ENCODE measurements around the gene CST3. TPM values are rescaled to one million over a fixed set of nuclear protein-coding genes. Genes with fewer than 3 reads are reported as not detected.
A peak's percentile ranks its signal among the peaks of the same experiment; 100 is the strongest.
"Not testable (repeated sequence)": the region's sequence is repeated elsewhere in the genome, so short reads cannot be mapped to it uniquely, and the experiment has no call there.

CST3 gene
- total RNA-seq, result 100 to 1,000 TPM; 763 to 916 (median 852) TPM
- long read RNA-seq, donor 1, transcript CST3-201 (3 exons, 873 nt), result major isoform, 726 of 739 reads
- long read RNA-seq, donor 1, partial matches to known transcripts, result 5 of 739 reads
- long read RNA-seq, donor 1, other reads (novel, unspliced or antisense), result 8 of 739 reads
- long read RNA-seq, donor 2, transcript CST3-201 (3 exons, 873 nt), result major isoform, 673 of 685 reads
- long read RNA-seq, donor 2, partial matches to known transcripts, result 6 of 685 reads
- long read RNA-seq, donor 2, other reads (novel, unspliced or antisense), result 4 of 685 reads

GRCh38 chr20:23637282-23638221 is at the start of gene CST3:
Gene CST3 (minus strand): TSS chr20:23637955. CDS start chr20:23637862, 93 bp downstream.
- ATAC-seq (peak; percentile 91), DNase-seq (peak; percentile 93)
- Histone ChIP-seq H3K9me3 (no peaks in the 10 kb centered on the region), H3K36me3 (ENCODE audit: low read depth) (no peaks in the 10 kb centered on the region), H3K4me3 (peak within 1 kb of the TSS; percentile 83), H3K4me1 (ENCODE audit: low read depth) (peaks cover 9% of the 10 kb centered on the region)
- intact Hi-C loops (cut with DNase I, micrococcal nuclease), result no loop called here
- TF ChIP-seq CTCF (IDR thresholded peaks at IDR 0.05), result no peak

GRCh38 chr20:23686046-23686750 is 48.4 kb upstream of the CST3 start:
- no peaks in the 10 kb centered on the region for H3K4me1 ChIP-seq (ENCODE audit: low read depth)
- H3K9me3 ChIP-seq, result no peaks in the 10 kb centered on the region
- DNase-seq (no peak), ATAC-seq (no peak)
- TF ChIP-seq CTCF (IDR thresholded peaks at IDR 0.05), result no peak
- no peak overlapping the region for H3K4me3 ChIP-seq
- intact Hi-C loops (cut with DNase I, micrococcal nuclease), result no loop called here
- no peaks in the 10 kb centered on the region for H3K36me3 ChIP-seq (ENCODE audit: low read depth)

GRCh38 chr20:23685529-23685896 is 47.8 kb upstream of the CST3 start:
- DNase-seq; ATAC-seq; H3K4me1 ChIP-seq (ENCODE audit: low read depth); H3K4me3 ChIP-seq; intact Hi-C loops (cut with DNase I, micrococcal nuclease); H3K9me3 ChIP-seq; H3K36me3 ChIP-seq (ENCODE audit: low read depth): not testable (repeated sequence)

GRCh38 chr20:23684261-23684660 is 46.5 kb upstream of the CST3 start:
- Histone ChIP-seq H3K4me3 (no peak overlapping the region), H3K9me3 (no peaks in the 10 kb centered on the region), H3K36me3 (ENCODE audit: low read depth) (no peaks in the 10 kb centered on the region), H3K4me1 (ENCODE audit: low read depth) (no peaks in the 10 kb centered on the region)
- DNase-seq (no peak), ATAC-seq (no peak)
- intact Hi-C loops (cut with DNase I, micrococcal nuclease), result no loop called here
- TF ChIP-seq CTCF (IDR thresholded peaks at IDR 0.05), result no peak

- ATAC-seq (no peak), DNase-seq (no peak)
- TF ChIP-seq CTCF (IDR thresholded peaks at IDR 0.05), result no peak
- intact Hi-C loops (cut with DNase I, micrococcal nuclease), result no loop called here
- H3K9me3 ChIP-seq, result no peaks in the 10 kb centered on the region
- H3K4me3 ChIP-seq, result no peak overlapping the region
- no peaks in the 10 kb centered on the region for H3K4me1 ChIP-seq (ENCODE audit: low read depth)
- H3K36me3 ChIP-seq (ENCODE audit: low read depth), result no peaks in the 10 kb centered on the region
These were observed 46.1 kb upstream of the CST3 start for GRCh38 chr20:23683807-23684206.
